Loucy (cell line): ENCODE measurements around the gene NALCN.

Source experiments
- H2AFZ ChIP-seq: fragments of 200-600 bp; sonication (generic); 2 replicates; pipeline ENCODE4 v1.6.0; 2016; ENCODE audit warnings: antibody characterized with exemption, mild to moderate bottlenecking, low read length, moderate library complexity
- H3F3A ChIP-seq: fragments of 200-600 bp; 2 replicates; pipeline ENCODE4 v1.6.0; 2016; ENCODE audit warnings: antibody characterized with exemption, low read depth, mild to moderate bottlenecking
- H3K27me3 ChIP-seq: fragments of 200-600 bp; sonication (generic); 2 replicates; pipeline ENCODE4 v1.6.1; 2014; ENCODE audit warnings: low read length, mild to moderate bottlenecking; ENCODE audit not compliant: insufficient read depth, poor library complexity, severe bottlenecking
- H3K36me3 ChIP-seq: fragments of 200-600 bp; sonication (generic); 2 replicates; pipeline ENCODE4 v1.6.1; 2016; ENCODE audit warnings: low read length; ENCODE audit not compliant: insufficient read depth
- H3K4me1 ChIP-seq: fragments of 200-600 bp; sonication (generic); 2 replicates; pipeline ENCODE4 v1.5.1; 2014; ENCODE audit warnings: low read length, mild to moderate bottlenecking; ENCODE audit not compliant: insufficient read depth, poor library complexity, severe bottlenecking
- H3K4me2 ChIP-seq: fragments of 200-600 bp; sonication (generic); 2 replicates; pipeline ENCODE4 v1.6.0; 2014; ENCODE audit warnings: antibody characterized with exemption, low read length, low read depth, mild to moderate bottlenecking; ENCODE audit not compliant: poor library complexity, severe bottlenecking
- H3K4me3 ChIP-seq: fragments of 200-600 bp; sonication (generic); 2 replicates; pipeline ENCODE4 v1.5.1; 2014; ENCODE audit warnings: low read length, mild to moderate bottlenecking, mixed read lengths; ENCODE audit not compliant: poor library complexity, severe bottlenecking
- H3K79me2 ChIP-seq: fragments of 200-600 bp; sonication (generic); 2 replicates; pipeline ENCODE4 v1.6.1; 2014; ENCODE audit warnings: low read length; ENCODE audit not compliant: insufficient read depth
- H3K9ac ChIP-seq: fragments of 200-600 bp; sonication (generic); 2 replicates; pipeline ENCODE4 v1.6.0; 2014; ENCODE audit warnings: mild to moderate bottlenecking, low read depth, low read length, moderate library complexity; ENCODE audit not compliant: poor library complexity, severe bottlenecking
- H3K9me2 ChIP-seq: fragments of 200-600 bp; sonication (generic); replicated peaks from 2 replicates; pipeline ENCODE4 v1.6.1; 2016; ENCODE audit warnings: low read depth, low read length, mixed read lengths
- H3K9me3 ChIP-seq: fragments of 200-600 bp; sonication (generic); 2 replicates; pipeline ENCODE4 v1.6.1; 2014; ENCODE audit warnings: mild to moderate bottlenecking, antibody characterized with exemption, low read length, low read depth; ENCODE audit not compliant: insufficient read depth
- H4K20me1 ChIP-seq: fragments of 200-600 bp; sonication (generic); 2 replicates; pipeline ENCODE4 v1.6.0; 2014; ENCODE audit warnings: antibody characterized with exemption, low read length, mild to moderate bottlenecking; ENCODE audit not compliant: insufficient read depth, poor library complexity, severe bottlenecking
- EZH2phosphoT487 ChIP-seq: fragments of 200-600 bp; IDR thresholded peaks from 2 replicates; pipeline ENCODE4 v1.6.1; 2018; ENCODE audit warnings: antibody characterized with exemption, mild to moderate bottlenecking, moderate library complexity, borderline replicate concordance
- TF ChIP-seq, protein P1 (sequence below): fragments of 200-600 bp; sonication (generic); conservative IDR thresholded peaks from 2 replicates; pipeline ENCODE4 v1.5.1; 2014; ENCODE audit warnings: mild to moderate bottlenecking, antibody characterized with exemption, low read length

NALCN gene

GRCh38 chr13:101026736-101027398 is 389.4 kb downstream of the NALCN start:
- H2AFZ ChIP-seq, result no peak overlapping the region
- H3K9ac ChIP-seq, result no peak overlapping the region
- no peaks in the 10 kb centered on the region for H3K9me2 ChIP-seq
- TF ChIP-seq EZH2phosphoT487, result no peak
- TF ChIP-seq, protein P1, sequence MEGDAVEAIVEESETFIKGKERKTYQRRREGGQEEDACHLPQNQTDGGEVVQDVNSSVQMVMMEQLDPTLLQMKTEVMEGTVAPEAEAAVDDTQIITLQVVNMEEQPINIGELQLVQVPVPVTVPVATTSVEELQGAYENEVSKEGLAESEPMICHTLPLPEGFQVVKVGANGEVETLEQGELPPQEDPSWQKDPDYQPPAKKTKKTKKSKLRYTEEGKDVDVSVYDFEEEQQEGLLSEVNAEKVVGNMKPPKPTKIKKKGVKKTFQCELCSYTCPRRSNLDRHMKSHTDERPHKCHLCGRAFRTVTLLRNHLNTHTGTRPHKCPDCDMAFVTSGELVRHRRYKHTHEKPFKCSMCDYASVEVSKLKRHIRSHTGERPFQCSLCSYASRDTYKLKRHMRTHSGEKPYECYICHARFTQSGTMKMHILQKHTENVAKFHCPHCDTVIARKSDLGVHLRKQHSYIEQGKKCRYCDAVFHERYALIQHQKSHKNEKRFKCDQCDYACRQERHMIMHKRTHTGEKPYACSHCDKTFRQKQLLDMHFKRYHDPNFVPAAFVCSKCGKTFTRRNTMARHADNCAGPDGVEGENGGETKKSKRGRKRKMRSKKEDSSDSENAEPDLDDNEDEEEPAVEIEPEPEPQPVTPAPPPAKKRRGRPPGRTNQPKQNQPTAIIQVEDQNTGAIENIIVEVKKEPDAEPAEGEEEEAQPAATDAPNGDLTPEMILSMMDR, result no peak
- H3K4me3 ChIP-seq, result no peak overlapping the region
- no peak overlapping the region for H3K4me2 ChIP-seq
- H3K36me3 ChIP-seq, result no peaks in the 10 kb centered on the region
- no peaks in the 10 kb centered on the region for H4K20me1 ChIP-seq
- no peaks in the 10 kb centered on the region for H3K27me3 ChIP-seq
- H3F3A ChIP-seq, result no peaks in the 10 kb centered on the region
- no peaks in the 10 kb centered on the region for H3K9me3 ChIP-seq
- H3K4me1 ChIP-seq, result no peaks in the 10 kb centered on the region
- H3K79me2 ChIP-seq, result no peaks in the 10 kb centered on the region

- Histone ChIP-seq H3K9ac (no peak overlapping the region), H2AFZ (no peak overlapping the region), H3K9me3 (no peaks in the 10 kb centered on the region), H3K36me3 (no peaks in the 10 kb centered on the region), H3K9me2 (no peaks in the 10 kb centered on the region), H4K20me1 (no peaks in the 10 kb centered on the region), H3K4me2 (no peak overlapping the region), H3K79me2 (no peaks in the 10 kb centered on the region), H3K27me3 (no peaks in the 10 kb centered on the region), H3K4me1 (no peaks in the 10 kb centered on the region), H3F3A (no peaks in the 10 kb centered on the region), H3K4me3 (no peak overlapping the region)
- TF ChIP-seq EZH2phosphoT487, result no peak
- TF ChIP-seq, protein P1, result no peak
Observed at GRCh38 chr13:101026328-101026727, 390.0 kb downstream of the NALCN start.

GRCh38 chr13:101025925-101026324 is 390.4 kb downstream of the NALCN start:
- no peak overlapping the region for H3K9ac ChIP-seq
- no peaks in the 10 kb centered on the region for H4K20me1 ChIP-seq
- no peaks in the 10 kb centered on the region for H3K27me3 ChIP-seq
- no peaks in the 10 kb centered on the region for H3K36me3 ChIP-seq
- no peak overlapping the region for H3K4me3 ChIP-seq
- H3K79me2 ChIP-seq, result no peaks in the 10 kb centered on the region
- no peak overlapping the region for H2AFZ ChIP-seq
- no peaks in the 10 kb centered on the region for H3K4me1 ChIP-seq
- H3K4me2 ChIP-seq, result no peak overlapping the region
- H3K9me3 ChIP-seq, result no peaks in the 10 kb centered on the region
- no peaks in the 10 kb centered on the region for H3K9me2 ChIP-seq
- H3F3A ChIP-seq, result no peaks in the 10 kb centered on the region
- TF ChIP-seq EZH2phosphoT487, result no peak
- TF ChIP-seq, protein P1, result no peak
